NB4 (cell line): ENCODE results near the gene ABITRAM.
"Not testable (repeated sequence)": the region's sequence is repeated elsewhere in the genome, so short reads cannot be mapped to it uniquely, and the experiment has no call there.

Experiments used
- DNase-seq: peaks from one replicate; pipeline ENCODE4 v3.0.0; 2010; ENCODE audit warnings: low read depth
- H3K4me3 ChIP-seq: one replicate; pipeline ENCODE4 v1.5.1; 2011; ENCODE audit warnings: mild to moderate bottlenecking, low read depth, low read length, moderate library complexity
- CTCF ChIP-seq: IDR thresholded peaks from one replicate; pipeline ENCODE4 v1.5.1; 2012; ENCODE audit warnings: low read depth, low read length
- MYC ChIP-seq: IDR thresholded peaks from 2 replicates; pipeline ENCODE4 v1.6.1; 2011; ENCODE audit warnings: low read depth, low read length
- POLR2A ChIP-seq: IDR thresholded peaks from 2 replicates; pipeline ENCODE4 v1.6.1; 2011; ENCODE audit warnings: mild to moderate bottlenecking; ENCODE audit not compliant: insufficient read length; ENCODE audit errors: extremely low read depth
- TF ChIP-seq, protein P1 (sequence below): IDR thresholded peaks from 2 replicates; pipeline ENCODE4 v1.6.1; 2011; ENCODE audit warnings: low read depth, low read length

Gene ABITRAM

GRCh38 chr9:108967916-108968315 lies 33.7 kb downstream of the ABITRAM start:
- no peak for DNase-seq
- H3K4me3 ChIP-seq, result no peak overlapping the region
- no peak for TF ChIP-seq POLR2A
- TF ChIP-seq CTCF, result no peak
- TF ChIP-seq, protein P1, sequence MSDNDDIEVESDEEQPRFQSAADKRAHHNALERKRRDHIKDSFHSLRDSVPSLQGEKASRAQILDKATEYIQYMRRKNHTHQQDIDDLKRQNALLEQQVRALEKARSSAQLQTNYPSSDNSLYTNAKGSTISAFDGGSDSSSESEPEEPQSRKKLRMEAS, result no peak
- TF ChIP-seq MYC, result no peak

GRCh38 chr9:108971392-108971791 lies 37.2 kb downstream of the ABITRAM start:
- not testable (repeated sequence) for H3K4me3 ChIP-seq, DNase-seq

GRCh38 chr9:108972186-108972585 lies 38.0 kb downstream of the ABITRAM start:
- TF ChIP-seq, protein P1, result no peak
- TF ChIP-seq POLR2A (no peak), MYC (no peak)
- H3K4me3 ChIP-seq, result no peak overlapping the region
- DNase-seq, result no peak

GRCh38 chr9:108972626-108973209 lies 38.5 kb downstream of the ABITRAM start:
- TF ChIP-seq, protein P1, result no peak
- TF ChIP-seq POLR2A, result no peak
- TF ChIP-seq MYC, result no peak
- no peak for TF ChIP-seq CTCF
- no peak overlapping the region for H3K4me3 ChIP-seq
- DNase-seq, result no peak

DNA sequence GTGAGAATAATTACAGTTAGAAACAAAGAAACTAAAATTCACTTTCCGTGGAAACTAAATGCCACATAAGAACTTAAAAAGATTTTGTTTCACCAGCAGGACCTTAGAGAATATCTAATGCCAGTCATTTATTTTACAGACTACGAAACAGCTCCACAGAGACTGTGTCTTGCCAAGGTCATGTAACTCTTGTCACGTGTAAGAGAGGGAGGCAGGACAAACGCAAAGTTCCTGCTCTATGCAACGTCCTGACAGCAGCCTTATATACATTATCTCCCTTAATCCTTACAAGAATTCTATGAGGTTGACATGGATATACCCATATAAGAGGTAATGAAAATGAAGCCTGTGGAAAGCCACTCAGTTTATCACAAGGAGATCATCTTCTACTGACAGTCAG lies 39.7 kb downstream of the ABITRAM start:
- DNase-seq, result no peak
- TF ChIP-seq MYC, result no peak
- TF ChIP-seq, protein P1, result no peak
- TF ChIP-seq CTCF, result no peak
- no peak for TF ChIP-seq POLR2A
- no peak overlapping the region for H3K4me3 ChIP-seq

DNA sequence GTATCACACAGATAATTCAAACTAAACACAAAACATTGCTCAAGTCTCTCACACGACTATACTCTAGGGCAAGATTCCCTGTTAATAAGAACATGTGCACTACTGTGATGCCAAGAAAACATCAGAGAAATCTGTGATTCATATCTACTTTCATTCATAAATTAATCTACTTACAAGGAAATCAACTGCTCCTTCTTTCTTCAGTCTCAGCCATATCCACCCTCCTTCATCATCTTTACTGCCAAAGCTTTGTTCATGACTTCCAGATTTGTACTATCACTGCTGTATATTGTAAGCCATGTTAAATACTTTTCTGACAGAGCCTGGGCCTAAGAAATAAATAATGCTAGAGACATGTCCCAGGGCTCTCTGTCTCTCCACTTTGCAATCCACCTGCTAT lies 44.0 kb downstream of the ABITRAM start:
- DNase-seq, result no peak
- no peak for TF ChIP-seq POLR2A
- TF ChIP-seq, protein P1, result no peak
- no peak for TF ChIP-seq CTCF
- H3K4me3 ChIP-seq, result no peak overlapping the region

DNA sequence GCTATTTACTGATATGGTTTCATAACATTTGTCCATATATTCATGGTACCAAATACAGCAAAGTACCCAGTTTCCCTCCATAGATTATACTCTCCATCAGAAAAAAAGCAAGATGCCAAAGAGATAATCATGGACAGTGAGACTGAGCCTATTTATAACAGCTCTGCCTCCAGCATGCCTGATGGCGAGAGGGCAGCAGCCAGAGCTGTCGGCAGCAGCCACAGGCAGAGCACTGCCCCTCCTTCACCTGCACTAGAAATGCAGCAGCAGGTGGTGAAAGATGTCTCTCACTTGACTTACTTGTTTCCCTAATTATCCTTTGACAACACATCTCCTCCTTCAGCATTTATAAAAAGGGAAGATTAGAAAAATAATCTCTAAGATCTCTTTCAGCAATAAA lies 46.7 kb downstream of the ABITRAM start:
- no peak overlapping the region for H3K4me3 ChIP-seq
- DNase-seq, result no peak
- TF ChIP-seq MYC (no peak), POLR2A (no peak), CTCF (no peak)
- TF ChIP-seq, protein P1, result no peak
